Heart right ventricle (tissue), 16 donors: ENCODE data around the gene CDH12. TPM values are rescaled to one million over a fixed set of nuclear protein-coding genes. Genes with fewer than 3 reads are reported as not detected.

ENCODE experiments used
- ATAC-seq, 8 donors: fragments of 200-7000 bp; cut with Tn5 transposase; one replicate each; pipeline ENCODE4 v1.9.1; 2020; ENCODE audit warnings: mild to moderate bottlenecking in 8 of 8, moderate library complexity in 8 of 8, moderate number of reproducible peaks in 1 of 8
- DNase-seq, 2 donors: peaks; one replicate each; pipeline ENCODE4 v3.0.0-alpha.2; 2020
- H3K27ac ChIP-seq, 10 donors: fragments of 200-600 bp; sonication (generic) in 2 of 10; one replicate each; pipeline versions ENCODE4 v1.5.0 to v1.8.0; 2020 to 2022; ENCODE audit warnings: mild to moderate bottlenecking in 3 of 10
- H3K27me3 ChIP-seq, 7 donors: fragments of 200-600 bp; one replicate each; pipeline ENCODE4 v1.8.0; 2021 to 2022; ENCODE audit warnings: mild to moderate bottlenecking in 2 of 7
- H3K36me3 ChIP-seq, 9 donors: fragments of 200-600 bp; sonication (generic) in 1 of 9; one replicate each; pipeline versions ENCODE4 v1.5.0 to v1.8.0; 2020 to 2022; ENCODE audit warnings: mild to moderate bottlenecking in 2 of 9
- H3K4me1 ChIP-seq, 9 donors: fragments of 200-600 bp; sonication (generic) in 1 of 9; one replicate each; pipeline versions ENCODE4 v1.5.0 to v1.8.0; 2020 to 2022; ENCODE audit warnings: mild to moderate bottlenecking in 4 of 9
- H3K4me3 ChIP-seq, 10 donors: fragments of 200-600 bp; sonication (generic) in 2 of 10; one replicate each; pipeline versions ENCODE4 v1.5.0 to v1.8.0; 2020 to 2022; ENCODE audit warnings: mild to moderate bottlenecking in 7 of 10, moderate library complexity in 2 of 10
- H3K9me3 ChIP-seq, 11 donors: fragments of 200-600 bp in 10 of 11; sonication (generic) in 2 of 11; one replicate each; pipeline versions ENCODE4 v1.5.0 to v1.8.0; 2013 to 2022; ENCODE audit warnings: mild to moderate bottlenecking in 2 of 11, control low read depth in 1 of 11, moderate library complexity in 1 of 11
- WGBS, 2 donors: extraction: QIAGEN DNeasy Blood & Tissue Kit; methylation state at CpG; one replicate each; pipeline ENCODE4 v1.1.7; 2013; ENCODE audit warnings: inconsistent platforms in 1 of 2; 5-methylcytosine and 5-hydroxymethylcytosine counted together
- intact Hi-C, 10 donors: fragments of 100-400 bp; cut with DNase I; formaldehyde crosslinking; loops; one replicate each; pipeline versions ENCODE4 v1.11.1 to v1.14.2; 2022
- polyA plus RNA-seq, 2 donors: library from polyadenylated mRNA; stranded (reverse); fragments of 200-250 nt; gene quantifications; one replicate each; pipeline ENCODE4 v1.2.3, GENCODE V29; 2013
- total RNA-seq, 10 donors: library from RNA; stranded (reverse); fragmentation: NEBNext Ultra II Directional in 3 of 10; extraction: Animal tissue kit (Norgen Biotek cat#: 25700) in 3 of 10; gene quantifications; one replicate each; pipeline versions ENCODE4 v1.2.1 to v1.2.4, GENCODE V29; 2021 to 2023
- TF ChIP-seq, protein P1 (sequence below), 9 donors: fragments of 200-600 bp; sonication (generic) in 2 of 9; IDR thresholded peaks; one replicate each; pipeline versions ENCODE4 v1.5.0 to v1.8.0; 2021 to 2022; ENCODE audit warnings: antibody characterized with exemption in 9 of 9, mild to moderate bottlenecking in 5 of 9, moderate library complexity in 1 of 9
- donor health status: Arrhythmogenic right ventricular cardiomyopathy.
- donor health status: ischemic (EF 13 %, LVEDD 7.1; RV severe dilation, severe dysfunction).
- donor health status: healthy with polysubstance abuse.
- donor health status: DM: no; HTN: yes; CAD: no.
- donor health status: DM: no; HTN: no; CAD: no.
- donor health status: ischemic (EF 25% LVEDD 6.9; RV normal size, moderate dysfunction).
- donor health status: ischemic (EF 25% LVEDD 5.7; RV mildly dilated, moderate dysfunction).
- donor health status: healthy.
- donor health status: DM: yes; HTN: yes; CAD: no.
- donor health status: Ischemic cardiomyopathy.
- donor health status: ischemic (EF 35%, LVEDD 5.7; RV mildly dilated, moderate dysfunction).
- donor health status: nonischemic (EF 11% LVEDD 7.7; RV severe dilation, severe dysfunction).
- donor health status: DM: yes; HTN: yes; CAD: no.
- donor health status: PGD.
- donor health status: ischemic (EF 29% LVEDD 5.4; RV normal size, mild dysfunction).
- donor health status: nonischemic (EF 23%, LVEDD 6.1; RV moderate dilation, normal function).

Gene CDH12
- total and polyA plus RNA-seq, 12 donors = not detected

DNA sequence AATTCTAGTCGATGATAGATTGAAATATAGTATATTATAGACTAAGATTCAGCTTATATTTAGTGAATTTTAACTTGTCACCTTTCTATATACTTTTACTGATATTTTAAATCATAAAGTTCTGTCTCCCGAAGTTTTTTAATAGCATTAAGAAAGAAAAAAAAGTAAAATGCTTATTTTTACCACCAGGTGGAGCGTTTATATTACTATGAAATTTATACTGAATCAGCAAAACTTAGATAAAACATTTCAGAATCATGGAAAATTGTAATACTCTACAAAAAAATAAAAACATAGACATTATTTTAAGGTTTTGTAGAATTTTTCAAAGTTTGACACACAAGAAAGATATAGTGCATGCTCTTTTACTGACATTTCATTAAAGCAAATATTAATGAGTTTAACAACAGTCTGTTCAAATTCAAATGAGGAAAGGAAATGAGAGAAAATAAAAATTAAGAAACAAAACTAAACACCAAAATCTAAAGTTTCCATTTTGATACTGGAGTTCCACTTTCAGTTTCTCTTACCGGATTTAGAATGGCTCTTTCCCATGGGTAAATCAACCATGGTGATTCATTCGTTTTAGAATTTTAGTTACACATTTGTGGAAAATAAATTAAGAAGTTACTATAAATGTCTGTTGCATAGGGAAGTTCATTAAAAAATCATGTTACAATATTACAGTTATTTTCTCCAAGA is 1035.3 kb downstream of the CDH12 start:
- WGBS, 2 donors = 37 to 48% methylated on average over 5 of the region's 5 CpGs
- no peaks in the 10 kb centered on the region for H3K4me1 ChIP-seq
- intact Hi-C loops = no loop called here
- TF ChIP-seq, protein P1, sequence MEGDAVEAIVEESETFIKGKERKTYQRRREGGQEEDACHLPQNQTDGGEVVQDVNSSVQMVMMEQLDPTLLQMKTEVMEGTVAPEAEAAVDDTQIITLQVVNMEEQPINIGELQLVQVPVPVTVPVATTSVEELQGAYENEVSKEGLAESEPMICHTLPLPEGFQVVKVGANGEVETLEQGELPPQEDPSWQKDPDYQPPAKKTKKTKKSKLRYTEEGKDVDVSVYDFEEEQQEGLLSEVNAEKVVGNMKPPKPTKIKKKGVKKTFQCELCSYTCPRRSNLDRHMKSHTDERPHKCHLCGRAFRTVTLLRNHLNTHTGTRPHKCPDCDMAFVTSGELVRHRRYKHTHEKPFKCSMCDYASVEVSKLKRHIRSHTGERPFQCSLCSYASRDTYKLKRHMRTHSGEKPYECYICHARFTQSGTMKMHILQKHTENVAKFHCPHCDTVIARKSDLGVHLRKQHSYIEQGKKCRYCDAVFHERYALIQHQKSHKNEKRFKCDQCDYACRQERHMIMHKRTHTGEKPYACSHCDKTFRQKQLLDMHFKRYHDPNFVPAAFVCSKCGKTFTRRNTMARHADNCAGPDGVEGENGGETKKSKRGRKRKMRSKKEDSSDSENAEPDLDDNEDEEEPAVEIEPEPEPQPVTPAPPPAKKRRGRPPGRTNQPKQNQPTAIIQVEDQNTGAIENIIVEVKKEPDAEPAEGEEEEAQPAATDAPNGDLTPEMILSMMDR (IDR thresholded peaks at IDR 0.05) = peak in 5 of 9 donors; percentile 17 to 41 (median 34)
- no peaks in the 10 kb centered on the region for H3K27me3 ChIP-seq
- H3K9me3 ChIP-seq = no peaks in the 10 kb centered on the region
- no peak for ATAC-seq
- no peak for DNase-seq
- H3K4me3 ChIP-seq = peak overlapping the region in 6 of 10 donors; percentile 16 to 35 (median 25)
- H3K36me3 ChIP-seq = no peaks in the 10 kb centered on the region
- peak overlapping the region in 1 of 10 donors; percentile 63 for H3K27ac ChIP-seq

DNA sequence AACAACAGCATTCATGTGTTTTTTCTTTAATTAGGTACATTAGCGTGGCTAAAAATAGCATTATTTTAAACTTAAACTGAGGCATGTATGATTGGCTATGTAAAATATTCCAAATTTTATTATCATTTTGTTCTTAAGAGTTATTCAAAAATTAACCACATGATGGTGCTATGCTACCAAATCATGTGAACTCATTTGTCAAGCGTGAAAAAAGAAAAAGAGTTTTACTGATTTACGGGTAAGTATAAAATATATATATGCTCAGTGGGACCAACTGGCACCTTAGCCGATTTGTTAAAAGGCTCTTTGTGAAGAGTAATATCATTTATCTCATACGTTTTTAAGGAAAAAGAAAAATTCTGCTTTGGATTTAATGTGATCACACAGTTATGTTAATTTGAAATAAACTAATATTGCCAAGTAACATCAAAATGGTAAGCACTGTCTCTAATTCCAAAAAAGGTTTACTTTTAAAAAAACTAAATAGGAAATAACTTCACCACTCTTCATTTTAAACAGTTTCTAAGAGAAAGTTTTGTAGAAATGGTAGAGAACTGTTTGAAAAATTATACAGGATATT is 1042.3 kb downstream of the CDH12 start:
- no peaks in the 10 kb centered on the region for H3K9me3 ChIP-seq
- H3K27ac ChIP-seq = no peak overlapping the region
- ATAC-seq = no peak
- WGBS, 2 donors = 22 to 35% methylated on average over 5 of the region's 5 CpGs
- TF ChIP-seq, protein P1 (IDR thresholded peaks at IDR 0.05) = peak in 8 of 9 donors; percentile 6 to 59 (median 40)
- no peak for DNase-seq
- H3K36me3 ChIP-seq = no peaks in the 10 kb centered on the region
- no peaks in the 10 kb centered on the region for H3K27me3 ChIP-seq
- peaks cover 0 to 3% (median 0%) of the 10 kb centered on the region in 9 donors for H3K4me1 ChIP-seq
- no peak overlapping the region for H3K4me3 ChIP-seq
- intact Hi-C loops = no loop called here

DNA sequence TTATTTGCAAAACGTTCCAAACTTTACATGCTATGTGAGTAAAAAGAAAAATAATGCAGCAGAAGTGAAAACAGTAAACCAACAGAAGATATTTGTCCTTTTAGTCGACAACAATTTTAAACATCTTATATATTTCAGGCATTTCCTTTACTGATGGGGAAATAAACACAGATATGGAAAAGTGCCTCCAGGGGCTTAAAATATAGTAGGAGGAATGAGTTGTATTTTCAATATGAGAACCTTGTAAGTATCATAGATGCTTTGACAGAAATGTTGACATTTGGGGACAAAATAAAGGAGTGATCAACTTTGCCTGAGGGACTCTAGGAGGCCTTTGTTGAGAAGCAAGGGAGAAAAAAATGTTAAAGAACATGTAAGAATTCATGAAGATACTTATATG is 1043.5 kb downstream of the CDH12 start:
- WGBS, 2 donors = 32 to 46% methylated on average over 2 of the region's 2 CpGs
- H3K4me1 ChIP-seq = peaks cover 0 to 3% (median 0%) of the 10 kb centered on the region in 9 donors
- no peak for ATAC-seq
- H3K4me3 ChIP-seq = no peak overlapping the region
- no peak overlapping the region for H3K27ac ChIP-seq
- no peaks in the 10 kb centered on the region for H3K27me3 ChIP-seq
- DNase-seq = no peak
- TF ChIP-seq, protein P1 (IDR thresholded peaks at IDR 0.05) = no peak
- intact Hi-C loops = no loop called here
- no peaks in the 10 kb centered on the region for H3K36me3 ChIP-seq
- no peaks in the 10 kb centered on the region for H3K9me3 ChIP-seq

DNA sequence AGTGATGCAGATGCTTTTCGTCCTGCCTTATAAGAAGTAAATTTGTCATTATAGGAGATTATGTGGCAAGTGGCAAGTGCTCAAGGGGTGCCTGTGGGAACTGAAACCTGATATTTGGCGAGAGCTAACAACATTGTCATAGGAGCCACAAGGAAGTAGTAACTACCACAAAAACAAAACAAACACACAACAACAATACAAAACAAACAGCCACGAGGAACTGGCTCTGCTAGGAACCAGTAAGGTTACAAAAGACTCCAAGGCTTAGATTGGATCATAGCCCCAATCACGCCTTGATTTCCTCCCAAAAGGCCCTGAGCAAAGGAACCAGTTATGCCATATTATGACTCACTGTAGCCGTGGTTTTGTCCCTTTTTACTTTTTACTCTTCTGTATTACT is 1045.2 kb downstream of the CDH12 start:
- Histone ChIP-seq H3K4me3 (no peak overlapping the region), H3K27ac (no peak overlapping the region), H3K4me1 (peaks cover 0 to 3% (median 0%) of the 10 kb centered on the region in 9 donors), H3K9me3 (no peaks in the 10 kb centered on the region), H3K27me3 (no peaks in the 10 kb centered on the region), H3K36me3 (no peaks in the 10 kb centered on the region)
- no peak for ATAC-seq
- no peak for DNase-seq
- TF ChIP-seq, protein P1 (IDR thresholded peaks at IDR 0.05) = no peak
- 48 to 64% methylated on average over 5 of the region's 5 CpGs for WGBS, 2 donors
- intact Hi-C loops = no loop called here
